Lung (tissue), 12 donors: ENCODE data around the gene ADIPOR1. TPM values are rescaled to one million over a fixed set of nuclear protein-coding genes. Genes with fewer than 3 reads are reported as not detected.
A peak's percentile ranks its signal among the peaks of the same experiment; 100 is the strongest.

Source experiments
- ATAC-seq: fragments of 200-7000 bp; cut with Tn5 transposase; one replicate; pipeline ENCODE4 v1.9.1; 2020; ENCODE audit warnings: moderate number of reproducible peaks; ENCODE audit not compliant: insufficient read depth, low FRiP score
- DNase-seq, 3 donors: peaks; one replicate each; pipeline ENCODE4 v3.0.0-alpha.2; 2013 to 2017
- H3K27ac ChIP-seq, 2 donors: one replicate each; pipeline ENCODE4 v1.5.1; 2013; ENCODE audit warnings: mild to moderate bottlenecking in 2 of 2, moderate library complexity in 2 of 2, control low read depth in 1 of 2, inconsistent platforms in 1 of 2, low read depth in 1 of 2, low read length in 1 of 2
- H3K27me3 ChIP-seq, 3 donors: one replicate each; pipeline ENCODE4 v1.5.1; 2013; ENCODE audit warnings: low read length in 2 of 3; ENCODE audit not compliant: control insufficient read depth in 3 of 3, insufficient read depth in 3 of 3
- H3K36me3 ChIP-seq, 4 donors: one replicate each; pipeline ENCODE4 v1.5.1; 2013; ENCODE audit warnings: low read length in 4 of 4, mild to moderate bottlenecking in 1 of 4, moderate library complexity in 1 of 4; ENCODE audit not compliant: control insufficient read depth in 4 of 4, insufficient read depth in 4 of 4
- H3K4me1 ChIP-seq, 5 donors: one replicate each; pipeline ENCODE4 v1.5.1; 2013; ENCODE audit warnings: low read length in 5 of 5, mild to moderate bottlenecking in 2 of 5, moderate library complexity in 1 of 5; ENCODE audit not compliant: control insufficient read depth in 5 of 5, insufficient read depth in 5 of 5
- H3K4me3 ChIP-seq: one replicate; pipeline ENCODE4 v1.5.1; 2013; ENCODE audit warnings: mild to moderate bottlenecking, control low read depth, moderate library complexity
- H3K9ac ChIP-seq, 2 donors: one replicate each; pipeline ENCODE4 v1.5.1; 2013; ENCODE audit warnings: low read length in 2 of 2, control low read depth in 1 of 2; ENCODE audit not compliant: insufficient read depth in 1 of 2
- H3K9me3 ChIP-seq, 4 donors: one replicate each; pipeline ENCODE4 v1.5.1; 2013; ENCODE audit warnings: low read length in 3 of 4, mild to moderate bottlenecking in 1 of 4, moderate library complexity in 1 of 4; ENCODE audit not compliant: control insufficient read depth in 4 of 4, insufficient read depth in 3 of 4
- CTCF ChIP-seq: IDR thresholded peaks from 2 replicates; pipeline ENCODE4 v1.5.1; 2012; ENCODE audit warnings: mild to moderate bottlenecking; ENCODE audit errors: control extremely low read depth, extremely low read depth
- WGBS, 2 donors: extraction: QIAGEN DNeasy Blood & Tissue Kit; methylation state at CpG; one replicate each; pipeline ENCODE4 v1.1.7; 2013; 5-methylcytosine and 5-hydroxymethylcytosine counted together
- polyA plus RNA-seq, 2 donors: library from polyadenylated mRNA; stranded (reverse); fragments of 200-250 nt; gene quantifications; one replicate each; pipeline ENCODE4 v1.2.1, GENCODE V29; 2013
- total RNA-seq, 2 donors: library from RNA; depleted of rRNA in 1 of 2; stranded (reverse); fragments of >200 nt in 1 of 2; gene quantifications; one replicate each; pipeline ENCODE4 v1.2.1, GENCODE V29; 2014 to 2021
- donor health status: control.
- donor health status: control.
- donor health status: Bipolar disorder and iron deficiency.
- donor health status: healthy.
- donor health status: DM: yes; HTN: yes; CAD: no.

The ADIPOR1 gene
- total and polyA plus RNA-seq, 4 donors, result 95.2 to 125 (median 108) TPM

DNA sequence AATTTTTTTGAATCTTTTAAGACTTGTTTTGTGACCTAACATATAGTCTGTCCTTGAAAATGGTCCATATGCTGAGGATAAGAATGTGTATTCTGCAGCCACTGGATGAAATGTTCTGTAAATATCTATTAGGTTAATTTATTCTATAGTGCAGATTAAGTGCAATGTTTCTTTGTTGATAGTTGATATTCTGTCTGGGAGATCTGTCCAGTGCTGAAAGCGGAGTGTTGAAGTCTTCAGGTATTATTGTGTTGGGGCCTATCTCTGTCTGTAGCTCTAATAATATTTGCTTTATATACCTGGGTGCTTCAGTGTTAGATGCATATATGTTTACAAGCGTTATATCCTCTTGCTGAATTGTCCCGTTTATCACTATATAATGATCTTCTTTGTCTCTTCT, 23.4 kb downstream of the ADIPOR1 start:
- DNase-seq (no peak), ATAC-seq (no peak)
- H3K36me3 ChIP-seq, result no peaks in the 10 kb centered on the region
- no peaks in the 10 kb centered on the region for H3K27me3 ChIP-seq
- WGBS, 2 donors, result 88 to 96% methylated on average over 3 of the region's 3 CpGs
- no peaks in the 10 kb centered on the region for H3K9me3 ChIP-seq
- H3K9ac ChIP-seq, result no peak overlapping the region
- H3K4me3 ChIP-seq, result no peak overlapping the region
- no peak for TF ChIP-seq CTCF
- no peak overlapping the region for H3K27ac ChIP-seq
- no peaks in the 10 kb centered on the region for H3K4me1 ChIP-seq

- no peaks in the 10 kb centered on the region for H3K36me3 ChIP-seq
- no peak for TF ChIP-seq CTCF
- no peaks in the 10 kb centered on the region for H3K4me1 ChIP-seq
- DNase-seq (no peak), ATAC-seq (no peak)
- no peaks in the 10 kb centered on the region for H3K27me3 ChIP-seq
- WGBS, 2 donors, result 89 to 94% methylated on average over 2 of the region's 2 CpGs
- H3K27ac ChIP-seq, result no peak overlapping the region
- H3K4me3 ChIP-seq, result no peak overlapping the region
- no peak overlapping the region for H3K9ac ChIP-seq
- no peaks in the 10 kb centered on the region for H3K9me3 ChIP-seq
Measured at GRCh38 chr1:202932476-202932875, 25.6 kb downstream of the ADIPOR1 start.

DNA sequence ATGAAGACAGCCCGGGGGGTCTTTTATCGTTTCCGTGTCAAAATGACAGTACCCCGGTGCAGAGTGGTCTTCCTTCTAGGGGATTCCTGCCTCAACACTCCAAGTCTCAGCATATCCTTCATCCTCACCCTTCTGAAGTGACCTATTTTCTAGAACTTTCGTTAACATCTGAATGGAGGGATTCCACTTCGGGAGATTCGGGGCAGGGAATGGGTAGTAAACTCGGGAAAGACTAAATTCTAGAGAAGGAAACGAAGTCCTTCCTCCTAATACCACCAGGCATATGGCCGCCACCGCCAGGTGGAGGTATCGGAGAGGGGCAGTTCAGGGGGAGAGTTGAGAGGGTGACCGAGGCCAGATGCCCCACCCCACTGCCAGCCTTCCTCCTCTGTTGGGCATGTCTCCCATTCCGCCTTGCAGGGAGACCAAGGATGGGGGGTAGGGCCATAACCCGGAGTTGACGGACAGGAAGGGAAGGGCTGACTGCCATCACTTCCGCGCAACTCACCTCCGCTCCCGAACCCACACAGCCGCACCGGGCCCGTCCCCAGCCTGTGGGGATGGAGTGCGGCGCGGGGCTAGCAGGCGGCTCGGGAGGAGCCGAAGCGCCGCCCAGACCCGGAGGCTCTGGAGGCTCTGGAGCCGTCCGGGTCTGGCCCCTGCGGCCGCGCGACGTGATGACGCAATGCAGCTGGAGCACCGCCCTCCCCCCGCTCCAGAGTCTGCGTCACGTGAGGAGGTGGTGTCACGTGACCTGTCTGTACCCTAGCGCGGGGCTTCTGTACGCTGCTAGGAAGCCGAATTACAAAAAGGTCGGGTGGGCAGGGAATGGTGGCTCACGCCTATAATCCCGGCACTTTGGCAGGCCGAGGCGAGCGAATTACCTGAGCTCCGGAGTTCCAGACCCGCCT, 31.3 kb downstream of the ADIPOR1 start, which contains the start of gene KLHL12:
Gene KLHL12 (minus strand): TSS at position 654 of the 911 bp plus-strand sequence. CDS start 2,072 bp downstream, outside the sequence.
- Histone ChIP-seq H3K27me3 (no peaks in the 10 kb centered on the region), H3K4me1 (peaks cover 0 to 6% (median 0%) of the 10 kb centered on the region in 5 donors), H3K27ac (peak within 1 kb of the TSS; percentile 88 to 93), H3K9ac (peak within 1 kb of the TSS; percentile 91 to 96), H3K36me3 (peaks cover 0 to 5% (median 2%) of the 10 kb centered on the region in 4 donors), H3K9me3 (no peaks in the 10 kb centered on the region), H3K4me3 (peak within 1 kb of the TSS; percentile 91)
- ATAC-seq (peak; percentile 97), DNase-seq (peak; percentile 97 to 99 (median 97))
- 1% methylated on average over 48 to 57 of the region's 57 CpGs for WGBS, 2 donors
- TF ChIP-seq CTCF, result peak; percentile 18
